ENCODE data around the gene CAMTA1. TPM values are rescaled to one million over a fixed set of nuclear protein-coding genes. Genes with fewer than 3 reads are reported as not detected.
"Not testable (repeated sequence)": the region's sequence is repeated elsewhere in the genome, so short reads cannot be mapped to it uniquely, and the experiment has no call there.

The CAMTA1 gene
- polyA plus RNA-seq, 3 donors = 81.9 to 89.8 (median 88.0) TPM

- DNase-seq (ENCODE audit: extremely low read depth in 1 of 11, low read depth in 9 of 11, low spot score in 4 of 11) = no peak
Observed at GRCh38 chr1:7373251-7373650, 588.0 kb downstream of the CAMTA1 start.

- no peak for DNase-seq (ENCODE audit: extremely low read depth in 1 of 11, low read depth in 9 of 11, low spot score in 4 of 11)
Observed at GRCh38 chr1:7373876-7374562, 588.8 kb downstream of the CAMTA1 start.

- no peak for DNase-seq (ENCODE audit: extremely low read depth in 1 of 11, low read depth in 9 of 11, low spot score in 4 of 11)
Observed at GRCh38 chr1:7374563-7375160, 589.4 kb downstream of the CAMTA1 start.

- no peak for DNase-seq (ENCODE audit: extremely low read depth in 1 of 11, low read depth in 9 of 11, low spot score in 4 of 11)
Observed at GRCh38 chr1:7375329-7375728, 590.1 kb downstream of the CAMTA1 start.

- DNase-seq (ENCODE audit: extremely low read depth in 1 of 11, low read depth in 9 of 11, low spot score in 4 of 11) = no peak
Observed at GRCh38 chr1:7375781-7376660, 590.8 kb downstream of the CAMTA1 start.

GRCh38 chr1:7376676-7377075 is 591.4 kb downstream of the CAMTA1 start:
- DNase-seq (ENCODE audit: extremely low read depth in 1 of 11, low read depth in 9 of 11, low spot score in 4 of 11) = no peak

GRCh38 chr1:7378346-7379130 is 593.3 kb downstream of the CAMTA1 start:
- DNase-seq (ENCODE audit: extremely low read depth in 1 of 11, low read depth in 9 of 11, low spot score in 4 of 11) = no peak

GRCh38 chr1:7379441-7379971 is 594.3 kb downstream of the CAMTA1 start:
- peak in 6 of 11 donors; percentile 46 to 68 (median 54) for DNase-seq (ENCODE audit: extremely low read depth in 1 of 11, low read depth in 9 of 11, low spot score in 4 of 11)

- DNase-seq (ENCODE audit: extremely low read depth in 1 of 11, low read depth in 9 of 11, low spot score in 4 of 11) = not testable (repeated sequence)
Observed at GRCh38 chr1:7380068-7380467, 594.8 kb downstream of the CAMTA1 start.

GRCh38 chr1:7380712-7381111 is 595.5 kb downstream of the CAMTA1 start:
- DNase-seq (ENCODE audit: extremely low read depth in 1 of 11, low read depth in 9 of 11, low spot score in 4 of 11) = no peak

GRCh38 chr1:7381729-7382128 is 596.5 kb downstream of the CAMTA1 start:
- not testable (repeated sequence) for DNase-seq (ENCODE audit: extremely low read depth in 1 of 11, low read depth in 9 of 11, low spot score in 4 of 11)

- no peak for DNase-seq (ENCODE audit: extremely low read depth in 1 of 11, low read depth in 9 of 11, low spot score in 4 of 11)
Observed at GRCh38 chr1:7382971-7383370, 597.7 kb downstream of the CAMTA1 start.

- no peak for DNase-seq (ENCODE audit: extremely low read depth in 1 of 11, low read depth in 9 of 11, low spot score in 4 of 11)
Observed at GRCh38 chr1:7383671-7384520, 598.6 kb downstream of the CAMTA1 start.

GRCh38 chr1:7384679-7385078 is 599.4 kb downstream of the CAMTA1 start:
- no peak for DNase-seq (ENCODE audit: extremely low read depth in 1 of 11, low read depth in 9 of 11, low spot score in 4 of 11)

GRCh38 chr1:7385471-7386225 is 600.4 kb downstream of the CAMTA1 start:
- DNase-seq (ENCODE audit: extremely low read depth in 1 of 11, low read depth in 9 of 11, low spot score in 4 of 11) = no peak

GRCh38 chr1:7386226-7387052 is 601.2 kb downstream of the CAMTA1 start:
- peak in 1 of 11 donors; percentile 34 for DNase-seq (ENCODE audit: extremely low read depth in 1 of 11, low read depth in 9 of 11, low spot score in 4 of 11)
